CD4-positive, CD25-positive, alpha-beta regulatory T cell (primary cell): ENCODE data around the gene LTB4R2. TPM values are rescaled to one million over a fixed set of nuclear protein-coding genes. Genes with fewer than 3 reads are reported as not detected.

Experiments
- ATAC-seq, 2 donors: fragments of 150-1000 bp; cut with Tn5 transposase; one replicate each; pipeline ENCODE4 v1.10.0; 2021; ENCODE audit warnings: low read depth in 2 of 2, moderate number of reproducible peaks in 2 of 2, moderate library complexity in 1 of 2
- DNase-seq, 3 donors: peaks; one replicate each; pipeline versions ENCODE4 v3.0.0 to v3.0.0-alpha.2; 2012 to 2022; ENCODE audit warnings: mixed read lengths in 1 of 3
- H3K27ac ChIP-seq: one replicate; pipeline ENCODE4 v1.7.0; 2013; ENCODE audit warnings: mild to moderate bottlenecking, low read length; ENCODE audit not compliant: insufficient read depth, poor library complexity, severe bottlenecking
- H3K27me3 ChIP-seq: one replicate; pipeline ENCODE4 v1.7.0; 2013; ENCODE audit warnings: low read length; ENCODE audit not compliant: control insufficient read depth, insufficient read depth
- H3K36me3 ChIP-seq: one replicate; pipeline ENCODE4 v1.7.0; 2013; ENCODE audit warnings: mild to moderate bottlenecking, low read length, moderate library complexity; ENCODE audit not compliant: control insufficient read depth, insufficient read depth
- H3K4me1 ChIP-seq: 2 replicates; pipeline ENCODE4 v1.7.0; 2013; ENCODE audit warnings: mild to moderate bottlenecking, low read length; ENCODE audit not compliant: insufficient read depth, control insufficient read depth, poor library complexity, severe bottlenecking
- H3K4me3 ChIP-seq: one replicate; pipeline ENCODE4 v1.7.0; 2013; ENCODE audit warnings: low read depth, mild to moderate bottlenecking, low read length, moderate library complexity
- H3K9me3 ChIP-seq, 2 experiments: 1 replicate in 1 of 2; 2 replicates in 1 of 2; pipeline ENCODE4 v1.7.0; 2013; ENCODE audit warnings: low read length in 2 of 2, mild to moderate bottlenecking in 1 of 2, moderate library complexity in 1 of 2; ENCODE audit not compliant: control insufficient read depth in 2 of 2
- H3K27ac Mint-ChIP-seq, 3 donors: one replicate each; pipeline ENCODE4 v1.8.0; 2020 to 2022; ENCODE audit warnings: mild to moderate bottlenecking in 3 of 3, mixed read lengths in 3 of 3, moderate library complexity in 2 of 3
- H3K27me3 Mint-ChIP-seq: one replicate; pipeline ENCODE4 v1.8.0; 2022; ENCODE audit warnings: mild to moderate bottlenecking, mixed read lengths
- H3K36me3 Mint-ChIP-seq: one replicate; pipeline ENCODE4 v1.8.0; 2020; ENCODE audit warnings: mixed read lengths
- H3K4me1 Mint-ChIP-seq, 4 donors: one replicate each; pipeline ENCODE4 v1.8.0; 2020 to 2022; ENCODE audit warnings: mixed read lengths in 4 of 4, mild to moderate bottlenecking in 1 of 4
- H3K4me3 Mint-ChIP-seq, 4 donors: one replicate each; pipeline ENCODE4 v1.8.0; 2020 to 2022; ENCODE audit warnings: mild to moderate bottlenecking in 4 of 4, mixed read lengths in 4 of 4, moderate library complexity in 3 of 4
- H3K9me3 Mint-ChIP-seq, 7 donors: one replicate each; pipeline ENCODE4 v1.8.0; 2020 to 2022; ENCODE audit warnings: mixed read lengths in 7 of 7, mild to moderate bottlenecking in 3 of 7, moderate library complexity in 2 of 7
- polyA plus RNA-seq, 4 donors: library from polyadenylated mRNA; unstranded; fragments of 300-500 nt; fragmentation: Illumina TruSeq; gene quantifications; one replicate each; pipeline ENCODE4 v1.2.3, GENCODE V29; 2021
- total RNA-seq: library from RNA; stranded (reverse); gene quantifications from one replicate; pipeline ENCODE4 v1.2.3, GENCODE V29; 2022

LTB4R2 gene
- total and polyA plus RNA-seq, 5 donors from 2014 or later = 1.00 to 18.1 (median 1.8) TPM

GRCh38 chr14:24307575-24308341 lies 2.2 kb upstream of the LTB4R2 start, which contains the start of gene CIDEB:
CIDEB (minus strand) TSS chr14:24307977; CDS start chr14:24307858, 119 bp downstream.
- Histone ChIP-seq H3K36me3 (peaks cover 45% of the 10 kb centered on the region), H3K27me3 (no peaks in the 10 kb centered on the region), H3K4me1 (peaks cover 45% of the 10 kb centered on the region), H3K27ac (no peak within 1 kb of the TSS), H3K4me3 (no peak within 1 kb of the TSS), H3K9me3 (no peaks in the 10 kb centered on the region)
- ATAC-seq (no peak), DNase-seq (peak; percentile 47 to 59 (median 56))
- peaks cover 17 to 56% (median 29%) of the 10 kb centered on the region in 4 donors for H3K4me1 Mint-ChIP-seq
- H3K9me3 Mint-ChIP-seq = no peaks in the 10 kb centered on the region
- peaks cover 33% of the 10 kb centered on the region for H3K36me3 Mint-ChIP-seq
- no peaks in the 10 kb centered on the region for H3K27me3 Mint-ChIP-seq
- H3K4me3 Mint-ChIP-seq = peak within 1 kb of the TSS in 3 of 4 donors; percentile 43 to 73 (median 68)
- H3K27ac Mint-ChIP-seq = peak within 1 kb of the TSS; percentile 23 to 85 (median 65)

- no peak for DNase-seq
- H3K27ac ChIP-seq = no peak overlapping the region
- Mint-ChIP-seq H3K4me1 (peaks cover 17 to 62% (median 36%) of the 10 kb centered on the region in 4 donors), H3K36me3 (peaks cover 30% of the 10 kb centered on the region), H3K27me3 (no peaks in the 10 kb centered on the region), H3K9me3 (no peaks in the 10 kb centered on the region), H3K27ac (peak overlapping the region; percentile 23 to 85 (median 65)), H3K4me3 (peak overlapping the region in 3 of 4 donors; percentile 43 to 73 (median 68))
- H3K36me3 ChIP-seq = peaks cover 37% of the 10 kb centered on the region
- peaks cover 53% of the 10 kb centered on the region for H3K4me1 ChIP-seq
- no peaks in the 10 kb centered on the region for H3K27me3 ChIP-seq
- no peak overlapping the region for H3K4me3 ChIP-seq
- H3K9me3 ChIP-seq = no peaks in the 10 kb centered on the region
- ATAC-seq = no peak
These were observed 1.4 kb upstream of the LTB4R2 start for GRCh38 chr14:24308342-24309124.

- Mint-ChIP-seq H3K9me3 (no peaks in the 10 kb centered on the region), H3K4me3 (peak overlapping the region; percentile 55 to 86 (median 74)), H3K4me1 (peaks cover 26 to 78% (median 50%) of the 10 kb centered on the region in 4 donors), H3K36me3 (peaks cover 20% of the 10 kb centered on the region), H3K27me3 (no peaks in the 10 kb centered on the region), H3K27ac (peak overlapping the region; percentile 79 to 96 (median 84))
- DNase-seq = no peak
- Histone ChIP-seq H3K9me3 (no peaks in the 10 kb centered on the region), H3K27ac (peak overlapping the region; percentile 82), H3K27me3 (no peaks in the 10 kb centered on the region), H3K36me3 (peaks cover 20% of the 10 kb centered on the region), H3K4me3 (peak overlapping the region; percentile 44), H3K4me1 (peaks cover 66% of the 10 kb centered on the region)
- ATAC-seq = no peak
These were observed 315 bp downstream of the LTB4R2 start for GRCh38 chr14:24310265-24310645.

DNA sequence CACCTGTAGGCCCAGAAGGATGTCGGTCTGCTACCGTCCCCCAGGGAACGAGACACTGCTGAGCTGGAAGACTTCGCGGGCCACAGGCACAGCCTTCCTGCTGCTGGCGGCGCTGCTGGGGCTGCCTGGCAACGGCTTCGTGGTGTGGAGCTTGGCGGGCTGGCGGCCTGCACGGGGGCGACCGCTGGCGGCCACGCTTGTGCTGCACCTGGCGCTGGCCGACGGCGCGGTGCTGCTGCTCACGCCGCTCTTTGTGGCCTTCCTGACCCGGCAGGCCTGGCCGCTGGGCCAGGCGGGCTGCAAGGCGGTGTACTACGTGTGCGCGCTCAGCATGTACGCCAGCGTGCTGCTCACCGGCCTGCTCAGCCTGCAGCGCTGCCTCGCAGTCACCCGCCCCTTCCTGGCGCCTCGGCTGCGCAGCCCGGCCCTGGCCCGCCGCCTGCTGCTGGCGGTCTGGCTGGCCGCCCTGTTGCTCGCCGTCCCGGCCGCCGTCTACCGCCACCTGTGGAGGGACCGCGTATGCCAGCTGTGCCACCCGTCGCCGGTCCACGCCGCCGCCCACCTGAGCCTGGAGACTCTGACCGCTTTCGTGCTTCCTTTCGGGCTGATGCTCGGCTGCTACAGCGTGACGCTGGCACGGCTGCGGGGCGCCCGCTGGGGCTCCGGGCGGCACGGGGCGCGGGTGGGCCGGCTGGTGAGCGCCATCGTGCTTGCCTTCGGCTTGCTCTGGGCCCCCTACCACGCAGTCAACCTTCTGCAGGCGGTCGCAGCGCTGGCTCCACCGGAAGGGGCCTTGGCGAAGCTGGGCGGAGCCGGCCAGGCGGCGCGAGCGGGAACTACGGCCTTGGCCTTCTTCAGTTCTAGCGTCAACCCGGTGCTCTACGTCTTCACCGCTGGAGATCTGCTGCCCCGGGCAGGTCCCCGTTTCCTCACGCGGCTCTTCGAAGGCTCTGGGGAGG lies 985 bp downstream of the LTB4R2 start, which contains the start of gene LTB4R:
Gene LTB4R, plus strand, starts transcription at position 857 of the 959 bp plus-strand sequence. CDS start 4,150 bp downstream, outside the sequence.
- H3K4me1 ChIP-seq = peaks cover 66% of the 10 kb centered on the region
- Mint-ChIP-seq H3K27ac (peak within 1 kb of the TSS; percentile 87 to 96 (median 90)), H3K9me3 (no peaks in the 10 kb centered on the region), H3K27me3 (no peaks in the 10 kb centered on the region), H3K36me3 (peaks cover 13% of the 10 kb centered on the region), H3K4me3 (peak within 1 kb of the TSS; percentile 64 to 91 (median 86)), H3K4me1 (peaks cover 26 to 77% (median 52%) of the 10 kb centered on the region in 4 donors)
- H3K27me3 ChIP-seq = no peaks in the 10 kb centered on the region
- H3K4me3 ChIP-seq = peak within 1 kb of the TSS; percentile 44
- H3K36me3 ChIP-seq = peaks cover 13% of the 10 kb centered on the region
- DNase-seq = peak; percentile 64 to 81 (median 77)
- peak; percentile 89 to 90 for ATAC-seq
- no peaks in the 10 kb centered on the region for H3K9me3 ChIP-seq
- H3K27ac ChIP-seq = peak within 1 kb of the TSS; percentile 82

GRCh38 chr14:24311837-24312615 lies 2.1 kb downstream of the LTB4R2 start:
- Histone ChIP-seq H3K9me3 (no peaks in the 10 kb centered on the region), H3K36me3 (peaks cover 2% of the 10 kb centered on the region), H3K4me1 (peaks cover 66% of the 10 kb centered on the region), H3K4me3 (peak overlapping the region; percentile 54), H3K27me3 (no peaks in the 10 kb centered on the region), H3K27ac (peak overlapping the region; percentile 82)
- ATAC-seq = no peak
- peaks cover 4% of the 10 kb centered on the region for H3K36me3 Mint-ChIP-seq
- H3K4me1 Mint-ChIP-seq = peaks cover 26 to 76% (median 52%) of the 10 kb centered on the region in 4 donors
- H3K4me3 Mint-ChIP-seq = peak overlapping the region; percentile 64 to 91 (median 86)
- DNase-seq = peak in 2 of 3 donors; percentile 28 to 44
- peak overlapping the region; percentile 87 to 91 (median 90) for H3K27ac Mint-ChIP-seq
- no peaks in the 10 kb centered on the region for H3K9me3 Mint-ChIP-seq
- H3K27me3 Mint-ChIP-seq = no peaks in the 10 kb centered on the region

- peak in 2 of 3 donors; percentile 30 to 70 for DNase-seq
- no peaks in the 10 kb centered on the region for H3K9me3 ChIP-seq
- no peaks in the 10 kb centered on the region for H3K36me3 ChIP-seq
- no peaks in the 10 kb centered on the region for H3K27me3 ChIP-seq
- Mint-ChIP-seq H3K36me3 (peaks cover 3% of the 10 kb centered on the region), H3K4me1 (peaks cover 25 to 70% (median 52%) of the 10 kb centered on the region in 4 donors), H3K4me3 (peak overlapping the region; percentile 22 to 91 (median 86)), H3K27me3 (no peaks in the 10 kb centered on the region), H3K9me3 (no peaks in the 10 kb centered on the region), H3K27ac (peak overlapping the region; percentile 81 to 90 (median 87))
- H3K27ac ChIP-seq = peak overlapping the region; percentile 51
- H3K4me3 ChIP-seq = peak overlapping the region; percentile 54
- ATAC-seq = no peak
- H3K4me1 ChIP-seq = peaks cover 65% of the 10 kb centered on the region
These were observed 3.0 kb downstream of the LTB4R2 start for GRCh38 chr14:24312736-24313507.
